Liver (tissue), 9 donors: ENCODE results near the gene RASA3. TPM values are rescaled to one million over a fixed set of nuclear protein-coding genes. Genes with fewer than 3 reads are reported as not detected.

Experiments used
- DNase-seq: peaks from one replicate; pipeline ENCODE4 v3.0.0-alpha.2; 2017; ENCODE audit warnings: low spot score
- H3K27ac ChIP-seq, 2 donors: one replicate each; pipeline ENCODE4 v1.7.0; 2013; ENCODE audit warnings: inconsistent platforms in 2 of 2, low read length in 2 of 2, control low read depth in 1 of 2, low read depth in 1 of 2, mild to moderate bottlenecking in 1 of 2
- H3K27me3 ChIP-seq, 4 donors: one replicate each; pipeline versions ENCODE4 v1.6.1 to v1.7.0; 2013; ENCODE audit warnings: low read length in 3 of 4, inconsistent platforms in 1 of 4, mild to moderate bottlenecking in 1 of 4, moderate library complexity in 1 of 4; ENCODE audit not compliant: control insufficient read depth in 4 of 4, insufficient read depth in 4 of 4
- H3K36me3 ChIP-seq, 4 donors: one replicate each; pipeline versions ENCODE4 v1.6.1 to v1.7.0; 2013; ENCODE audit warnings: low read length in 3 of 4, mild to moderate bottlenecking in 3 of 4, low read depth in 1 of 4, moderate library complexity in 1 of 4; ENCODE audit not compliant: control insufficient read depth in 4 of 4, insufficient read depth in 3 of 4
- H3K4me1 ChIP-seq, 4 donors: one replicate each; pipeline versions ENCODE4 v1.6.1 to v1.7.0; 2013; ENCODE audit warnings: low read length in 3 of 4, mild to moderate bottlenecking in 3 of 4, moderate library complexity in 1 of 4; ENCODE audit not compliant: control insufficient read depth in 4 of 4, insufficient read depth in 4 of 4
- H3K4me3 ChIP-seq, 3 donors: one replicate each; pipeline versions ENCODE4 v1.6.1 to v1.7.0; 2013; ENCODE audit warnings: low read length in 3 of 3, control low read depth in 1 of 3, low read depth in 1 of 3, mild to moderate bottlenecking in 1 of 3
- H3K9ac ChIP-seq, 2 donors: one replicate each; pipeline ENCODE4 v1.7.0; 2013; ENCODE audit warnings: low read length in 2 of 2, mild to moderate bottlenecking in 2 of 2, moderate library complexity in 2 of 2, control low read depth in 1 of 2, low read depth in 1 of 2
- H3K9me3 ChIP-seq, 4 donors: one replicate each; pipeline versions ENCODE4 v1.6.1 to v1.7.0; 2013; ENCODE audit warnings: low read length in 3 of 4; ENCODE audit not compliant: control insufficient read depth in 4 of 4
- CTCF ChIP-seq: fragments of 150-350 bp; IDR thresholded peaks from 2 replicates; pipeline ENCODE4 v1.5.1; 2017; ENCODE audit warnings: improper control_type of control experiment, low read depth, low read length; ENCODE audit not compliant: missing input control
- EGR1 ChIP-seq, 2 donors: IDR thresholded peaks; 2 replicates each; pipeline ENCODE4 v1.6.1; 2016 to 2018; ENCODE audit warnings: antibody characterized with exemption in 2 of 2, low read depth in 2 of 2
- GABPA ChIP-seq, 2 donors: IDR thresholded peaks in 1 of 2; conservative IDR thresholded peaks in 1 of 2; 2 replicates each; pipeline ENCODE4 v1.6.1; 2016; ENCODE audit warnings: antibody characterized with exemption in 2 of 2, mild to moderate bottlenecking in 1 of 2, moderate library complexity in 1 of 2
- HNF4A ChIP-seq, 2 donors: conservative IDR thresholded peaks; 2 replicates each; pipeline ENCODE4 v1.6.1; 2016; ENCODE audit warnings: antibody characterized with exemption in 2 of 2, mild to moderate bottlenecking in 2 of 2
- HNF4G ChIP-seq: IDR thresholded peaks from 2 replicates; pipeline ENCODE4 v1.6.1; 2016; ENCODE audit warnings: antibody characterized with exemption
- JUND ChIP-seq, 2 donors: IDR thresholded peaks; 2 replicates each; pipeline ENCODE4 v1.6.1; 2016; ENCODE audit warnings: antibody characterized with exemption in 2 of 2
- NR2F2 ChIP-seq: IDR thresholded peaks from 2 replicates; pipeline ENCODE4 v1.6.1; 2016; ENCODE audit warnings: antibody characterized with exemption
- RAD21 ChIP-seq, 2 donors: IDR thresholded peaks; 2 replicates each; pipeline ENCODE4 v1.6.1; 2016; ENCODE audit warnings: antibody characterized with exemption in 2 of 2, mild to moderate bottlenecking in 2 of 2
- RXRA ChIP-seq, 2 donors: IDR thresholded peaks; 2 replicates each; pipeline ENCODE4 v1.6.1; 2017 to 2018; ENCODE audit warnings: antibody characterized with exemption in 2 of 2, mild to moderate bottlenecking in 1 of 2
- SP1 ChIP-seq: IDR thresholded peaks from 2 replicates; pipeline ENCODE4 v1.6.1; 2018; ENCODE audit warnings: antibody characterized with exemption, mild to moderate bottlenecking
- TAF1 ChIP-seq: conservative IDR thresholded peaks from 2 replicates; pipeline ENCODE4 v1.6.1; 2016; ENCODE audit warnings: antibody characterized with exemption, mild to moderate bottlenecking
- YY1 ChIP-seq: IDR thresholded peaks from 2 replicates; pipeline ENCODE4 v1.6.1; 2016; ENCODE audit warnings: antibody characterized with exemption, mild to moderate bottlenecking
- ZBTB33 ChIP-seq: IDR thresholded peaks from 2 replicates; pipeline ENCODE4 v1.6.1; 2016; ENCODE audit warnings: antibody characterized with exemption
- WGBS: extraction: QIAGEN DNeasy Blood & Tissue Kit; methylation state at CpG from one replicate; pipeline ENCODE4 v1.1.7; 2013; 5-methylcytosine and 5-hydroxymethylcytosine counted together
- polyA plus RNA-seq, 2 donors: library from polyadenylated mRNA; stranded (reverse) in 1 of 2; unstranded in 1 of 2; fragments of 200-250 nt in 1 of 2; fragments of >200 nt in 1 of 2; fragmentation: Nextera tagmentation in 1 of 2; extraction: Ambion mirVana in 1 of 2; gene quantifications; one replicate each; pipeline versions ENCODE4 v1.2.1 to v1.2.3, GENCODE V29; 2013 to 2015
- total RNA-seq, 2 donors: library from RNA; depleted of rRNA; stranded (reverse); fragments of >200 nt; gene quantifications; one replicate each; pipeline ENCODE4 v1.2.3, GENCODE V29; 2014
- TF ChIP-seq, protein P1 (sequence below): IDR thresholded peaks from 2 replicates; pipeline ENCODE4 v1.6.1; 2016; ENCODE audit warnings: antibody characterized with exemption
- TF ChIP-seq, protein P2 (sequence below): IDR thresholded peaks from 2 replicates; pipeline ENCODE4 v1.6.1; 2016; ENCODE audit warnings: antibody characterized with exemption
- TF ChIP-seq, protein P3 (sequence below): IDR thresholded peaks from 2 replicates; pipeline ENCODE4 v1.6.1; 2016; ENCODE audit warnings: antibody characterized with exemption, mild to moderate bottlenecking
- donor health status: healthy.
- donor health status: healthy.
- donor health status: healthy.
- donor health status: healthy.
- donor health status: healthy.

Gene RASA3
- total and polyA plus RNA-seq, 4 donors: 0.64 to 5.9 (median 3.8) TPM

GRCh38 chr13:114081761-114082681 is 50.4 kb downstream of the RASA3 start:
- peaks cover 0 to 1% (median 0%) of the 10 kb centered on the region in 4 donors for H3K4me1 ChIP-seq
- H3K9ac ChIP-seq: no peak overlapping the region
- no peaks in the 10 kb centered on the region for H3K36me3 ChIP-seq
- no peak for DNase-seq
- H3K4me3 ChIP-seq: no peak overlapping the region
- no peak overlapping the region for H3K27ac ChIP-seq
- H3K27me3 ChIP-seq: no peaks in the 10 kb centered on the region
- WGBS: 87% methylated on average over 30 of the region's 30 CpGs
- no peaks in the 10 kb centered on the region for H3K9me3 ChIP-seq
- TF ChIP-seq RXRA (IDR thresholded peaks at IDR 0.05): no peak
- no peak for TF ChIP-seq ZBTB33
- TF ChIP-seq, protein P1, sequence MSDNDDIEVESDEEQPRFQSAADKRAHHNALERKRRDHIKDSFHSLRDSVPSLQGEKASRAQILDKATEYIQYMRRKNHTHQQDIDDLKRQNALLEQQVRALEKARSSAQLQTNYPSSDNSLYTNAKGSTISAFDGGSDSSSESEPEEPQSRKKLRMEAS: no peak
- no peak for TF ChIP-seq JUND (IDR thresholded peaks at IDR 0.05)
- TF ChIP-seq RAD21 (IDR thresholded peaks at IDR 0.05): no peak

- Histone ChIP-seq H3K9ac (no peak overlapping the region), H3K36me3 (no peaks in the 10 kb centered on the region), H3K4me1 (peaks cover 0 to 1% (median 0%) of the 10 kb centered on the region in 4 donors), H3K27me3 (no peaks in the 10 kb centered on the region), H3K27ac (no peak overlapping the region), H3K4me3 (no peak overlapping the region), H3K9me3 (no peaks in the 10 kb centered on the region)
- WGBS: 92% methylated on average over 34 of the region's 34 CpGs
- TF ChIP-seq HNF4A (conservative IDR thresholded peaks at IDR 0.05): no peak
- TF ChIP-seq YY1: no peak
- no peak for TF ChIP-seq TAF1
- TF ChIP-seq, protein P2, sequence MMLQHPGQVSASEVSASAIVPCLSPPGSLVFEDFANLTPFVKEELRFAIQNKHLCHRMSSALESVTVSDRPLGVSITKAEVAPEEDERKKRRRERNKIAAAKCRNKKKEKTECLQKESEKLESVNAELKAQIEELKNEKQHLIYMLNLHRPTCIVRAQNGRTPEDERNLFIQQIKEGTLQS: no peak
- TF ChIP-seq CTCF: no peak
- no peak for TF ChIP-seq GABPA (IDR thresholded peaks at IDR 0.05 in 1 of 2, conservative IDR thresholded peaks at IDR 0.05 in 1 of 2)
- TF ChIP-seq, protein P3, sequence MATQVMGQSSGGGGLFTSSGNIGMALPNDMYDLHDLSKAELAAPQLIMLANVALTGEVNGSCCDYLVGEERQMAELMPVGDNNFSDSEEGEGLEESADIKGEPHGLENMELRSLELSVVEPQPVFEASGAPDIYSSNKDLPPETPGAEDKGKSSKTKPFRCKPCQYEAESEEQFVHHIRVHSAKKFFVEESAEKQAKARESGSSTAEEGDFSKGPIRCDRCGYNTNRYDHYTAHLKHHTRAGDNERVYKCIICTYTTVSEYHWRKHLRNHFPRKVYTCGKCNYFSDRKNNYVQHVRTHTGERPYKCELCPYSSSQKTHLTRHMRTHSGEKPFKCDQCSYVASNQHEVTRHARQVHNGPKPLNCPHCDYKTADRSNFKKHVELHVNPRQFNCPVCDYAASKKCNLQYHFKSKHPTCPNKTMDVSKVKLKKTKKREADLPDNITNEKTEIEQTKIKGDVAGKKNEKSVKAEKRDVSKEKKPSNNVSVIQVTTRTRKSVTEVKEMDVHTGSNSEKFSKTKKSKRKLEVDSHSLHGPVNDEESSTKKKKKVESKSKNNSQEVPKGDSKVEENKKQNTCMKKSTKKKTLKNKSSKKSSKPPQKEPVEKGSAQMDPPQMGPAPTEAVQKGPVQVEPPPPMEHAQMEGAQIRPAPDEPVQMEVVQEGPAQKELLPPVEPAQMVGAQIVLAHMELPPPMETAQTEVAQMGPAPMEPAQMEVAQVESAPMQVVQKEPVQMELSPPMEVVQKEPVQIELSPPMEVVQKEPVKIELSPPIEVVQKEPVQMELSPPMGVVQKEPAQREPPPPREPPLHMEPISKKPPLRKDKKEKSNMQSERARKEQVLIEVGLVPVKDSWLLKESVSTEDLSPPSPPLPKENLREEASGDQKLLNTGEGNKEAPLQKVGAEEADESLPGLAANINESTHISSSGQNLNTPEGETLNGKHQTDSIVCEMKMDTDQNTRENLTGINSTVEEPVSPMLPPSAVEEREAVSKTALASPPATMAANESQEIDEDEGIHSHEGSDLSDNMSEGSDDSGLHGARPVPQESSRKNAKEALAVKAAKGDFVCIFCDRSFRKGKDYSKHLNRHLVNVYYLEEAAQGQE: no peak
- TF ChIP-seq SP1: no peak
- no peak for TF ChIP-seq HNF4G
- no peak for TF ChIP-seq RXRA (IDR thresholded peaks at IDR 0.05)
- no peak for TF ChIP-seq ZBTB33
- TF ChIP-seq, protein P1: no peak
- no peak for TF ChIP-seq NR2F2
- no peak for TF ChIP-seq RAD21 (IDR thresholded peaks at IDR 0.05)
- no peak for TF ChIP-seq EGR1 (IDR thresholded peaks at IDR 0.05; ENCODE audit: low read depth in 2 of 2)
- DNase-seq: no peak
These were observed 51.5 kb downstream of the RASA3 start for GRCh38 chr13:114080739-114081561.
